Measurements from ENCODE around the gene RNH1. TPM values are rescaled to one million over a fixed set of nuclear protein-coding genes. Genes with fewer than 3 reads are reported as not detected.

RNH1 gene
- total and polyA plus RNA-seq, 2 of the 8 experiments (the other 6 are each of a cell fraction or from before 2014, with no cell fraction given), result 48.7 to 49.8 TPM

GRCh38 chr11:471468-472145 lies 35.4 kb downstream of the RNH1 start:
- peaks cover 0 to 8% (median 5%) of the 10 kb centered on the region in 4 experiments; a peak in 6 of 7 replicates for H3K4me1 ChIP-seq (replicated peaks in 1 of 4; ENCODE audit: control insufficient read depth in 3 of 4, insufficient read depth in 4 of 4, low read length in 3 of 4)
- H3K56ac ChIP-seq (replicated peaks; ENCODE audit: insufficient read length, low read depth, low read length), result no peak overlapping the region
- no peaks in the 10 kb centered on the region for H3K9me3 ChIP-seq (ENCODE audit: insufficient read depth in 2 of 2, low read depth in 1 of 2, low read length in 1 of 2)
- CTCF ChIA-PET (ENCODE audit: partially characterized antibody), result interaction anchor here (0.7 to 4.0 kb wide), 7 partner anchors 22 to 79 kb away, joined by 3 to 32 read pairs (median 4); partner anchors contain the start of gene PTDSS2
- peaks cover 0 to 9% of the 10 kb centered on the region in 2 experiments for H4K20me1 ChIP-seq (replicated peaks in 1 of 2; ENCODE audit: control insufficient read depth in 1 of 2, insufficient read depth in 2 of 2, low read length in 2 of 2)
- H4K91ac ChIP-seq (replicated peaks; ENCODE audit: insufficient read length, low read length), result no peak overlapping the region
- no peak overlapping the region for H3K14ac ChIP-seq (ENCODE audit: insufficient read length)
- peak overlapping the region; percentile 14 for H4K8ac ChIP-seq (ENCODE audit: extremely low read depth, insufficient read depth, low read length)
- DNase-seq (ENCODE audit: low read depth in 1 of 2, low spot score in 2 of 2) (no peak), FAIRE-seq (no peak)
- H2BK5ac ChIP-seq (ENCODE audit: low read depth, low read length), result no peak overlapping the region
- H3K27ac ChIP-seq (ENCODE audit: low read depth, low read length), result no peak overlapping the region
- no peak overlapping the region for H2BK120ac ChIP-seq (replicated peaks; ENCODE audit: low read depth, low read length)
- 97% methylated on average over 46 of the region's 61 CpGs; no CpG with 5 or more reads in 1 of the 2 experiments for WGBS, 2 experiments (ENCODE audit: extremely low coverage in 1 of 2, insufficient coverage in 1 of 2, insufficient read length in 1 of 2, insufficient replicate concordance in 2 of 2, low coverage in 1 of 2, low lambda C conversion rate in 2 of 2, missing lambda C conversion rate in 1 of 2)
- H3K36me3 ChIP-seq (ENCODE audit: control insufficient read depth in 2 of 4, insufficient read depth in 4 of 4, low read length in 3 of 4), result peaks cover 0 to 7% (median 2%) of the 10 kb centered on the region in 4 experiments; a peak in 2 of 8 replicates
- no peak overlapping the region for H2AFZ ChIP-seq (ENCODE audit: low read length)
- peaks cover 7 to 42% of the 10 kb centered on the region in 2 experiments for H3K79me2 ChIP-seq (ENCODE audit: control insufficient read depth in 1 of 2, insufficient read depth in 2 of 2, low read length in 2 of 2)
- H3K23me2 ChIP-seq (ENCODE audit: low read depth, low read length), result no peaks in the 10 kb centered on the region
- no peak overlapping the region for H2AK5ac ChIP-seq (ENCODE audit: low read depth, low read length)
- H2BK20ac ChIP-seq (ENCODE audit: low read length), result no peak overlapping the region
- H3K27me3 ChIP-seq (replicated peaks in 1 of 4; ENCODE audit: control insufficient read depth in 3 of 4, extremely low read depth in 1 of 4, insufficient read depth in 3 of 4, low read length in 3 of 4), result no peaks in the 10 kb centered on the region
- no peak overlapping the region for H3K9ac ChIP-seq (replicated peaks in 1 of 4; ENCODE audit: extremely low read depth in 1 of 4, low read depth in 3 of 4, low read length in 3 of 4)
- H3K18ac ChIP-seq (ENCODE audit: extremely low read depth, low read length), result no peak overlapping the region
- H2BK15ac ChIP-seq (ENCODE audit: low read length), result no peak overlapping the region
- H4K5ac ChIP-seq (ENCODE audit: insufficient read length, low read depth, low read length), result no peak overlapping the region
- H3K79me1 ChIP-seq (ENCODE audit: low read depth, low read length), result peaks cover 13% of the 10 kb centered on the region
- no peak overlapping the region for H3K4me2 ChIP-seq (ENCODE audit: insufficient read depth in 1 of 2, low read depth in 2 of 2, low read length in 2 of 2)
- H2BK12ac ChIP-seq (ENCODE audit: low read depth, low read length), result no peak overlapping the region
- no peak overlapping the region for H3K4me3 ChIP-seq (ENCODE audit: extremely low read depth in 1 of 4, insufficient read depth in 2 of 4, low read depth in 3 of 4, low read length in 4 of 4)
- H3K4ac ChIP-seq (replicated peaks; ENCODE audit: insufficient read length, low read depth, low read length), result no peak overlapping the region
- POLR2A ChIA-PET (ENCODE audit: partially characterized antibody), result interaction anchor here (1.1 to 2.0 kb wide), 3 partner anchors 19 to 55 kb away, joined by 3 to 6 read pairs (median 3); no protein-coding TSS in a partner anchor
- H3K23ac ChIP-seq (ENCODE audit: insufficient read length), result no peak overlapping the region
- no peak for TF ChIP-seq POLR2A (IDR thresholded peaks at IDR 0.05; ENCODE audit: control extremely low read depth in 1 of 2, low read depth in 2 of 2, low read length in 2 of 2)
- no peak for TF ChIP-seq ATF2 (IDR thresholded peaks at IDR 0.05; ENCODE audit: low read length)
- TF ChIP-seq SP4 (IDR thresholded peaks at IDR 0.05; ENCODE audit: low read length), result no peak
- no peak for TF ChIP-seq SP2 (IDR thresholded peaks at IDR 0.05; ENCODE audit: low read length)
- no peak for TF ChIP-seq CEBPB (IDR thresholded peaks at IDR 0.05; ENCODE audit: low read depth, low read length)
- TF ChIP-seq SIRT6 (IDR thresholded peaks at IDR 0.05; ENCODE audit: low read length), result no peak
- TF ChIP-seq BACH1 (IDR thresholded peaks at IDR 0.05; ENCODE audit: low read length), result no peak
- no peak for TF ChIP-seq ZNF274 (IDR thresholded peaks at IDR 0.05; ENCODE audit: borderline replicate concordance, extremely low read depth, low read length)
- TF ChIP-seq SUZ12 (IDR thresholded peaks at IDR 0.05; ENCODE audit: low read length), result no peak
- TF ChIP-seq BRCA1 (IDR thresholded peaks at IDR 0.05; ENCODE audit: low read depth, low read length), result no peak
- no peak for TF ChIP-seq FOSL1 (IDR thresholded peaks at IDR 0.05; ENCODE audit: insufficient read depth, low read depth, low read length)
- no peak for TF ChIP-seq POLR2AphosphoS5 (IDR thresholded peaks at IDR 0.05; ENCODE audit: low read depth, low read length)
- TF ChIP-seq SIN3A (conservative IDR thresholded peaks at IDR 0.05 in 1 of 2, IDR thresholded peaks at IDR 0.05 in 1 of 2; ENCODE audit: low read depth in 1 of 2, low read length in 2 of 2), result no peak

All from H1 (cell line).